GM19238 (cell line): ENCODE data around the gene CDC45.

Experiments
- DNase-seq: peaks from one replicate; pipeline ENCODE4 v3.0.0; 2011; ENCODE audit warnings: low spot score; ENCODE audit not compliant: insufficient read length

The CDC45 gene

GRCh38 chr22:19467912-19468311 lies 11.8 kb upstream of the CDC45 start:
- no peak for DNase-seq

- DNase-seq = no peak
Observed at GRCh38 chr22:19469421-19469820, 10.3 kb upstream of the CDC45 start.

GRCh38 chr22:19470010-19470409 lies 9.7 kb upstream of the CDC45 start:
- DNase-seq = no peak

DNA sequence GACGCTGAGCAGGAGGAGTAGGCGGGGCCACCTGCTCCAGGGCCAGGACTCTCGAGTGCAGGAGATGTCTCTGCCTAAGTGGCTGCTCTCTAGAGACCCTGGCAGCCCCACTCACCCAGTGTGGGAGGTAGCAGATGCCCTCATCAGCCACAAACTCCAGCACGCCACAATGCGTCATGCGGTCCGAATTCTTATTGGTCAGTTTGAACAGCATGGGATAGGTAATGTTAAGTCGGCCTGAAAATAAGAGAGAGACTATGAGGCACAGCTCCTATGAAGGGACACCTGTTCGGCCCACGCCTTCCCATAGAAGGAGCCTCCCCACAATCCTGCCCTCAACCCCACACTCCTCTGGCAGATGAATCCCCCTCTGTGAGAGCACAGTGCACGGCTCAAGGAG lies 8.1 kb upstream of the CDC45 start:
- no peak for DNase-seq

DNA sequence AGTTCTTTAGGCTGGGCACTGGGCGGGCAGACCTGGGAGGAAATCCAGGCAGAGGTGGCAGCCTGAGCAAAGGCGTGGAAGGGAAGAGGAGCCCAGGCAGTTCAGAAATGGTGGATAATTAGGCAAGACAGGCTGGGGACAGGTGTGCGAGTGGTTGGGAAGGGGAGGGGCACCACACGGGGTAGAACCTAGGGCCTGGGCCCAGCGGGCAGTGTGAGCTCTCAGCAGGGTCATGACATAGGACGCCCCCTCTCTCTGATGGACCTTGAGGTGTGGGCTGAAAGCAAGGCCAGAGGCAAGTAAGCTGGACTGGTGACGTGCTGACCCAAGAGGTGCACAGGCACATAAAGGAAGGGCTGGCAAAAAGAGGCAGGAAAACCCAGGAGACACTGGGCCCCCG lies 7.5 kb upstream of the CDC45 start:
- DNase-seq = no peak

GRCh38 chr22:19473578-19473977 lies 6.1 kb upstream of the CDC45 start:
- no peak for DNase-seq

DNA sequence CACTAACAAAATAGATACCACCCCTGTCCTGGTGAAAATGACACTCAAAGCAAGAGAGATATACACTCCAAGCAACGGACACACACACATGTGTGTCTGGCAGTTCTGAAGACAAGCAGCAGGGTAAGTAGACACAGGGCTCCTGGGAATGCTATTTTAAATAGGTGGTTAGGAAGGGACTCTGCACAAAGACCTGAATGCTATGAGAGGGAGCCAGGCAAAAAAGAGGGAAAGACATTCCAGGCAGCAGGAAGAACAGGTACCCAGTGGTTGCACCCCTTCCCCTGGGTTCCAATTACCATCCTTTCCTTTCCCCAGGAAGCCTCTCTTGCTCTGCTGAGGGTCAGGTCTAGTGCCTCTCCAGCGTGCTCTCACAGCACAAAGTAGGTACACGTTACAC lies 3.7 kb upstream of the CDC45 start:
- DNase-seq = no peak

DNA sequence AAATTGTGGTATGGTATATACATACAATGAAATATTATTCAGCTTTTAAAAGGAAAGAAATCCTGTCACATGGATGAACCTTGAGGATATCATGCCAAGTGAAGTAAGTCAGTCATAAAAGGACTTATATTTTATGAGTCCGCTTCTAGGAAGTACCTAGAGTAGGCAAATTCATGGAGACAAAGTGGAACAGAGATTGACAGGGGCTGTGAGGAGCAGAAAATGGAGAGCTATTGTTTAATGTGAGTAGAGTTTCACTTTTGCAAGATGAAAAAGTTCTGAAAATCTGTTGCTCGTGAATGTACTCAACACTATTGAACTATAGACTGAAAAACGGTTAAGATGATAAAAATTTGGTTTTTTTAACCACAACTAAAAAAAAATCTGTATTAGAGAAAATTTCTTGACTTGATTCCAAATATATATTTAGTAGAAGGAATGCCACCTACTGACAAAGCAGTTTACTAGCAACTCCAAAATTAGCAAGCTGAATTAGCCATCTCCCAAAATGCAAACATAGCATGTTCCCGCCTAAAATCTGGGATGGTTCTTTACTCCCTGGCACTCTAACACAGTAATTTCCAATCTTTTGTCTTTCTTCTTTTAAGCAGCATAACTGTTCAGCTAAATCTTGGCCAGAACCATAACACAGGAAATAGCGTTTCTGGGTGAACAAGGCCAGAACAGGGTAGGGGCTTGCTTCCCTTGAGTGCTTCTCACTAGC lies 2.2 kb upstream of the CDC45 start:
- DNase-seq = no peak

DNA sequence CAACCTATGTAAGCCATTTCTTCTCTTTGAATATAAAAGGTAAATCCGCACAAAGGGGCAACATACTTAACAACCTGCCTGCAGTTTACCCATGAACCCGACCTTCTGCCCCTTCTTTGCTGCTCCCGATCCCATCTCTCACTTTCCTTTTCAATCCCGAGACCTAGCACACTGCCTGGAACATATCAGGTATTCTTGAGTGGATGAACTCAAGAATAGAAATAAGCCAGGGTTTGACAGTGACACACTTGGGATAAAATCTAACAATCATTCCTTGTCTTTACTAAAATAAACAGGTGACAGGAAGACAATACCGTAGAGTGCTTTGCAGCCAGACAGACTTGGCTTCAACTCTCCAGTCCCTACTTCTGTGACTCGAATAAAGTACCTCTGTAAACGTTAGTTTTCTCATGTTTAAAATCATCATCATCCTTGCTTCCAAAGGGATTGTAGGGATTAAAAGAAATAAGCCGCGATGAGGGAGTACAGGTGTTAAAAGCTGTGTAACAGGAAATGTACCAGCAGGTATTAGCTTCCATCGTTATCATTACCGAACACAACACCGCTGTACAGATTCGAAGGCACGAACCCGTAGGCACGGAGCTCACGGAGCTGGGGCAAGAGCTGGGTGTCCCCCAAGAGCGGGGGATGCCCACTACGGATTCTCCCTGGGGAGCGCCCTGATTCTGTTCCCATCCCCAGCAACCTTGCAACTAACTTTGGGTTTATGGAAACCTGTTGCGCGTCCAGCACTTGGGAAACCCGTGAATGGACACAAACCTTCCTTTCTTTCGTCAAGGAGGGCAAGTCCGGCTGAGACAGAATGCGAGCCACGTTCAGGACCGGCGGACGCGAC lies 1.4 kb upstream of the CDC45 start:
- no peak for DNase-seq

GRCh38 chr22:19478901-19479354 lies 792 bp upstream of the CDC45 start, which contains the start of gene UFD1:
UFD1 (minus strand) TSS chr22:19479193; CDS start chr22:19479085, 108 bp downstream.
- peak; percentile 71 for DNase-seq

DNA sequence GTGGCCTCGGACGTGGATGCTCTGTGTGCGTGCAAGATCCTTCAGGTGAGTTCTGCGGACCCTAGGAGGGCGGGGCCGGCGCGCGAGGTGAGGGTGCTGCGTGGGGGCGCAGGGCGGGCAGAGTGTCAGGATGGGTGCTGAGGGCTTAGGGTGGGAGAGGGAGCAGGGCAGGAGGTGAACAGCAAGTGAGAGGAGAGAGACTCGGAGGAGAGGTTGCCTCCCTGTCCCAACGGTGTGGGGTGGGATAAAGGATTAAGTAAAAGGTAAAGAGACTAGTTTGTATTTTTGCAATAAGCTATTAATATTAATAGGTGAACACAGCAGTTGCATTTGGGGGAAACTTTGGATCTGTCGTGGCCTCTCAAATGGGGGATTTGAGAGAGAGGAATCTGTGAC lies 451 bp downstream of the CDC45 start:
- DNase-seq = no peak

GRCh38 chr22:19480789-19481188 lies 1.1 kb downstream of the CDC45 start:
- DNase-seq = no peak

GRCh38 chr22:19482297-19482696 lies 2.6 kb downstream of the CDC45 start:
- DNase-seq = no peak

DNA sequence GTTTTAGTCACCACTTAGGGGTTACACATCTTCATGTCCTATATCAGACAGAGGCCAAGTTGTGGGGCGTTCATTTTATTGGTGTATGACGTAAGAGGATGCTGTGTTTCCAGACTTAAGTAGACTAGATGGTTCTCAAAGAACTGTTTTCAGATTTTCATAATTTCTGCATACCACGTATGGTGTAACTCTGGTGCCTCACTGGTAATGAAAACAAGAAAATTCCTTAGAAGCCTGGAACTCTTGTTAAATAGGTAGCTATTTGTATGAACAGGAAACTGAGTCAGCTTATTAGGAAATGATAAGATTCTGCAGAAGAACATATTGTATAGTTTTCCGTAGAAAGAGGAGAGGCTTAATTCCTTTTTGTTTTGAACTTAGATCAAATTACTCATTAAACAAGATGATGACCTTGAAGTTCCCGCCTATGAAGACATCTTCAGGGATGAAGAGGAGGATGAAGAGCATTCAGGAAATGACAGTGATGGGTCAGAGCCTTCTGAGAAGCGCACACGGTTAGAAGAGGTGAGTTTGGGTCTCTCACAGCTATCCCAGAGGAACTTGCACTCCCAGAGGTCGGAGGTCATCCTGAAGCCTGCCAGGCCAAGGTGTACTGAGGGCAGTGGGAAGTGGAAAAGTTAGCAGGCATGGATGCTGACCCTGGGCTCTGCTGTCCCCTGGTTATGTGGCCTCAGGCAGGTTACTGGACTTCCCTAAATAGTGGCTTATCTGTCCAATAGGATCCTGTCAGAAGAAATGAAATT lies 3.9 kb downstream of the CDC45 start:
- DNase-seq = no peak

- DNase-seq = no peak
Observed at GRCh38 chr22:19488285-19488684, 8.6 kb downstream of the CDC45 start.

DNA sequence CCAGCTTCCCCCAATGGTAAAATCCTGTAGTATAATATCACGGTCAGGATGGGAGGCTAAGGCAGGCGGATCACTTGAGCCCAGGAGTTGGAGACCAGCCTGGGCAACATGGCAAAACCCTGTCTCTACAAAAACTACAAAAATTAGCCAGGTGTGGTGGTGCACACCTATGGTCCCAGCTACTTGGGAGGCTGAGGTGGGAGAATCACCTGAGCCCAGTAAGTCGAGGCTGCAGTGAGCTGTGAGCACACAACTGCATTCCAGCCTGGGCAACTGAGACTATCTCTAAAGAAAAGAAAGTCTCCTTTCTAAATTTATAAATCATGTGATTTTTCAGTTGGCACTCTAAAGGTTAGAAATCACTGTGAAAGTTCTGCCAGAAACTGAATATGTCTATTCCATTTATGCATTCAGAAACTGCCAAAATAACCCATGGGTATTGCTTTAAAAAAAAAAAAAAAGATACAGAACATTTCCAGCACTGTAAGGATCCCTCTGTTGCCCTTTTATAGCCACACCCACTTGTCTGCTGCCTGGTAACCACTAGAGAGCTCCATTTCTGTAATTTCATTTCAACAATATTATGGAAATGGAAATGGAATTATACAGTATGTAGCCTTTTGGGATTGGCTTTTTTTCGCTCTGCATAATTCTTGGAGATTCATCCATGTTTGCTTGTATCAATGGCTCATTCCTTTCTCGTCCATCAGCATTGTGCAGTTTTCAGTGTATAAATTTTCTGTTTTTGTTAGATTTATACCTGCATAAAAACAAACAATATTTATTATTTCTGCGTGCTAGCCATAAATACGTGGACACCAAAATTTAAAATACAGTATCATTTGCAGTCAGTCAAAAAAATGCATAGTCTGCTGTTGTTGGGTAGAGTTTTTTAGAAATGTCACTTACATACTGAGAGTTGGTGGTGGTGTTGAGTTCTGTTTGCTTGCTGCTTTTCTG lies 9.4 kb downstream of the CDC45 start:
- no peak for DNase-seq

GRCh38 chr22:19490628-19491230 lies 11.0 kb downstream of the CDC45 start:
- DNase-seq = no peak

- DNase-seq = no peak
Observed at GRCh38 chr22:19492504-19493174, 12.9 kb downstream of the CDC45 start.

DNA sequence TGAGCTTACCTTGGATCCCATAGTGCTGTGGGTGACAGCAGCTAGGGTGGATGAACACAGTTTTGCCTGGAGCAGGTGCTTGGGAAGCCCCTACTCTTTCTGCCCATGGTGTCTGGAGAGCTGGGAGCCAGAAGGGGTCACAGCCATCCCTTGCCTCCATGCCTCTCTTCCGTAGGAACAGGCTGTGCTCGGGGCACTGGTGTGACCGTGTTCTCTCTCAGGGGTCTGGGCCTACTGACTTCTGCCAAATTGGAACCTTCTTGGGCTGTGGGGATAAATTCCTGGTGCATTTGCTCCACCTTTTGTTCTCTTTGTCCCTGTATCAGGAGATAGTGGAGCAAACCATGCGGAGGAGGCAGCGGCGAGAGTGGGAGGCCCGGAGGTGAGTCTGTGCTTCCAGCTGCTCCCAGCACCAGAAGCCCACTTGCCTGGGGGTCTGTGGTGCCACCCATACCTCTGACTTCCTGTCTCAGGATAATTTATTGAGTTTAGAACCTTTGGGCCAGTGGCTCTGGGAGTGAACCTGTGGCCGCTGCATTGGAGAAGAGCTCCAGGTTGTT lies 14.4 kb downstream of the CDC45 start:
- no peak for DNase-seq
